Stomach (tissue), 9 donors: ENCODE measurements around the gene HOGA1. TPM values are rescaled to one million over a fixed set of nuclear protein-coding genes. Genes with fewer than 3 reads are reported as not detected.

ENCODE experiments used
- DNase-seq, 2 donors: peaks; one replicate each; pipeline versions ENCODE4 v3.0.0 to v3.0.0-alpha.2; 2013 to 2019
- H3K27ac ChIP-seq, 5 donors: fragments of 200-600 bp in 4 of 5; sonication (generic) in 4 of 5; one replicate each; pipeline ENCODE4 v1.5.1; 2013 to 2019; ENCODE audit warnings: mild to moderate bottlenecking in 1 of 5, moderate library complexity in 1 of 5
- H3K27me3 ChIP-seq, 3 donors: fragments of 200-600 bp; sonication (generic); one replicate each; pipeline ENCODE4 v1.5.1; 2017 to 2019; ENCODE audit warnings: mixed run types in 1 of 3
- H3K36me3 ChIP-seq, 4 donors: fragments of 200-600 bp; sonication (generic); 1 replicate in 3 of 4; 2 replicates in 1 of 4; pipeline ENCODE4 v1.5.1; 2016 to 2019
- H3K4me1 ChIP-seq, 4 donors: fragments of 200-600 bp; sonication (generic); one replicate each; pipeline ENCODE4 v1.5.1; 2016 to 2019
- H3K4me3 ChIP-seq, 4 donors: fragments of 200-600 bp; sonication (generic) in 3 of 4; one replicate each; pipeline ENCODE4 v1.5.1; 2016 to 2019; ENCODE audit warnings: mild to moderate bottlenecking in 1 of 4
- H3K9me3 ChIP-seq, 4 donors: fragments of 200-600 bp; sonication (generic); one replicate each; pipeline ENCODE4 v1.5.1; 2016 to 2019
- EP300 ChIP-seq: sonication (generic); formaldehyde crosslinking; IDR thresholded peaks from one replicate; pipeline ENCODE4 v1.6.1; 2017; ENCODE audit warnings: antibody characterized with exemption
- POLR2A ChIP-seq, 4 donors: fragments of 450-650 bp; IDR thresholded peaks; one replicate each; pipeline ENCODE4 v1.6.1; 2016; ENCODE audit warnings: antibody characterized with exemption in 4 of 4, control low read depth in 2 of 4, mild to moderate bottlenecking in 1 of 4, moderate library complexity in 1 of 4
- POLR2AphosphoS5 ChIP-seq, 3 donors: sonication (generic); formaldehyde crosslinking; IDR thresholded peaks; one replicate each; pipeline ENCODE4 v1.6.1; 2016; ENCODE audit warnings: antibody characterized with exemption in 3 of 3
- WGBS, 5 donors: extraction: QIAGEN DNeasy Blood & Tissue Kit in 3 of 5; methylation state at CpG; one replicate each; pipeline versions ENCODE4 v1.1.5 to v1.1.7; 2013 to 2018; 5-methylcytosine and 5-hydroxymethylcytosine counted together
- intact Hi-C: fragments of 100-400 bp; cut with DNase I; formaldehyde crosslinking; loops from one replicate; pipeline ENCODE4 v1.15.1; 2023; ENCODE audit warnings: low total_unique reads
- polyA plus RNA-seq, 3 donors: library from polyadenylated mRNA; stranded (reverse); fragments of 200-250 nt; gene quantifications; one replicate each; pipeline ENCODE4 v1.2.3, GENCODE V29; 2013
- total RNA-seq, 5 donors: library from RNA; depleted of rRNA; stranded (reverse); fragments of >200 nt; gene quantifications; one replicate each; pipeline versions ENCODE4 v1.1.0 to v1.2.3, GENCODE V29; 2014 to 2016
- TF ChIP-seq, protein P1 (sequence below), 7 experiments: fragments of 450-650 bp in 4 of 7; fragments of 200-600 bp in 3 of 7; sonication (generic) in 3 of 7; IDR thresholded peaks; one replicate each; pipeline ENCODE4 v1.5.1; 2016 to 2019; ENCODE audit warnings: antibody characterized with exemption in 7 of 7, control low read depth in 2 of 7, mild to moderate bottlenecking in 1 of 7
- donor health status: healthy with polysubstance abuse.
- donor health status: Bipolar disorder and iron deficiency.
- donor health status: healthy.

HOGA1 gene
- total and polyA plus RNA-seq, 8 donors, result 0.38 TPM; not detected in 7

DNA sequence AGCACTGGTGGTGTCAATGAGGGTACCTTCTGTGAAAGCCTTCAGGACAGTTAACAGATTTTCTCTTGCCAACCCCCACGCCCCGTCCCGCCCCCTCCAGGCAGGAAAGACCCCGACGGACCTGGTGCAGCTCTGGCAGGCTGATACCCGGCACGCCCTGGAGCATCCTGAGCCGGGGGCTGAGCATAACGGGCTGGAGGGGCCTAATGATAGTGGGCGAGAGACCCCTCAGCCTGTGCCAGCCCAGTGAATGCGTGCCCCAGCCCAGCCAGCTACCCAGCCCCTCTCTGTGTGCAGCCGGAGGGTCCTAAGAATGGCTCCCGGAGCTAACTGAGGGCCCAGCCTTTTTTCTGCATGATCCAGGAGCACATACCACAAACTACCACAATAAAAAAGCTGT, 713 bp upstream of the HOGA1 start:
- Histone ChIP-seq H3K36me3 (no peaks in the 10 kb centered on the region), H3K27me3 (peaks cover 0 to 5% (median 0%) of the 10 kb centered on the region in 3 donors), H3K9me3 (no peaks in the 10 kb centered on the region), H3K4me1 (no peaks in the 10 kb centered on the region), H3K27ac (no peak overlapping the region), H3K4me3 (no peak overlapping the region)
- WGBS, 5 donors, result 90 to 95% (median 91%) methylated on average over 2 to 13 of the region's 13 CpGs
- DNase-seq, result no peak
- intact Hi-C loops, result no loop called here
- TF ChIP-seq POLR2A (IDR thresholded peaks at IDR 0.05), result no peak
- TF ChIP-seq POLR2AphosphoS5 (IDR thresholded peaks at IDR 0.05), result no peak
- TF ChIP-seq, protein P1, sequence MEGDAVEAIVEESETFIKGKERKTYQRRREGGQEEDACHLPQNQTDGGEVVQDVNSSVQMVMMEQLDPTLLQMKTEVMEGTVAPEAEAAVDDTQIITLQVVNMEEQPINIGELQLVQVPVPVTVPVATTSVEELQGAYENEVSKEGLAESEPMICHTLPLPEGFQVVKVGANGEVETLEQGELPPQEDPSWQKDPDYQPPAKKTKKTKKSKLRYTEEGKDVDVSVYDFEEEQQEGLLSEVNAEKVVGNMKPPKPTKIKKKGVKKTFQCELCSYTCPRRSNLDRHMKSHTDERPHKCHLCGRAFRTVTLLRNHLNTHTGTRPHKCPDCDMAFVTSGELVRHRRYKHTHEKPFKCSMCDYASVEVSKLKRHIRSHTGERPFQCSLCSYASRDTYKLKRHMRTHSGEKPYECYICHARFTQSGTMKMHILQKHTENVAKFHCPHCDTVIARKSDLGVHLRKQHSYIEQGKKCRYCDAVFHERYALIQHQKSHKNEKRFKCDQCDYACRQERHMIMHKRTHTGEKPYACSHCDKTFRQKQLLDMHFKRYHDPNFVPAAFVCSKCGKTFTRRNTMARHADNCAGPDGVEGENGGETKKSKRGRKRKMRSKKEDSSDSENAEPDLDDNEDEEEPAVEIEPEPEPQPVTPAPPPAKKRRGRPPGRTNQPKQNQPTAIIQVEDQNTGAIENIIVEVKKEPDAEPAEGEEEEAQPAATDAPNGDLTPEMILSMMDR (IDR thresholded peaks at IDR 0.05), result no peak
- TF ChIP-seq EP300, result no peak

GRCh38 chr10:97584798-97585438, 729 bp downstream of the HOGA1 start:
- no peak overlapping the region for H3K27ac ChIP-seq
- H3K27me3 ChIP-seq, result no peaks in the 10 kb centered on the region
- intact Hi-C loops, result no loop called here
- TF ChIP-seq, protein P1 (IDR thresholded peaks at IDR 0.05), result no peak
- TF ChIP-seq POLR2AphosphoS5 (IDR thresholded peaks at IDR 0.05) (no peak), POLR2A (IDR thresholded peaks at IDR 0.05) (no peak), EP300 (no peak)
- H3K4me3 ChIP-seq, result no peak overlapping the region
- no peaks in the 10 kb centered on the region for H3K36me3 ChIP-seq
- 86 to 98% (median 87%) methylated on average over 5 of the region's 5 CpGs for WGBS, 5 donors
- no peaks in the 10 kb centered on the region for H3K4me1 ChIP-seq
- no peak for DNase-seq
- H3K9me3 ChIP-seq, result no peaks in the 10 kb centered on the region

GRCh38 chr10:97585439-97585811, 1.2 kb downstream of the HOGA1 start:
- TF ChIP-seq POLR2AphosphoS5 (IDR thresholded peaks at IDR 0.05) (no peak), EP300 (no peak), POLR2A (IDR thresholded peaks at IDR 0.05) (no peak)
- TF ChIP-seq, protein P1 (IDR thresholded peaks at IDR 0.05), result no peak
- 87 to 94% (median 91%) methylated on average over 4 to 5 of the region's 5 CpGs for WGBS, 5 donors
- H3K27ac ChIP-seq, result no peak overlapping the region

DNA sequence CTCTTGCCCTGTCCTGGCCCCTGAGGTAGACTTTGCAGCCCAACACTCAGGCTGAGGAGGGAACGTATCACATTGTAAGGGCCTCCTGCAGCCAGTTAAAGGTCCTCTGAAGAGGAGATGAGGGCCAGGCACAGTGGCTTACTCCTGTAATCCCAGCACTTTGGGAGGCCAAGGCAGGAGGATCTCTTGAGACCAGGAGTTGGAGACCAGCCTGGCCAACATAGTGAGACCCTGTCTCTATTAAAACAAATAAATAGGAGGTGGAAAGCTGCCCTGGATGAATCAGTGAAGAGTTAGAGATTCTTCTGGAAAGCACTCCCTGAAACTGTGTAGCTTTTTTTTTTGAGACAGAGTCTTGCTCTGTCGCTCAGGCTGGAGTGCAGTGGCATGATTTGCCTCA, 3.0 kb downstream of the HOGA1 start:
- no peaks in the 10 kb centered on the region for H3K9me3 ChIP-seq
- no peaks in the 10 kb centered on the region for H3K36me3 ChIP-seq
- H3K4me1 ChIP-seq, result no peaks in the 10 kb centered on the region
- H3K27me3 ChIP-seq, result no peaks in the 10 kb centered on the region
- intact Hi-C loops, result no loop called here
- WGBS, 5 donors, result 85 to 98% (median 89%) methylated on average over 1 to 2 of the region's 2 CpGs
- no peak overlapping the region for H3K27ac ChIP-seq
- no peak overlapping the region for H3K4me3 ChIP-seq
- TF ChIP-seq, protein P1 (IDR thresholded peaks at IDR 0.05), result no peak
- TF ChIP-seq POLR2A (IDR thresholded peaks at IDR 0.05) (no peak), EP300 (no peak), POLR2AphosphoS5 (IDR thresholded peaks at IDR 0.05) (no peak)
- no peak for DNase-seq

More at GRCh38 chr10:97585439-97585811, 1.2 kb downstream of the HOGA1 start:
- Histone ChIP-seq H3K36me3 (no peaks in the 10 kb centered on the region), H3K9me3 (no peaks in the 10 kb centered on the region), H3K4me1 (no peaks in the 10 kb centered on the region), H3K4me3 (no peak overlapping the region), H3K27me3 (no peaks in the 10 kb centered on the region)
- no peak for DNase-seq
- intact Hi-C loops, result no loop called here
